SK-MEL-5 (cell line): ENCODE measurements around the gene EPB41L2. TPM values are rescaled to one million over a fixed set of nuclear protein-coding genes. Genes with fewer than 3 reads are reported as not detected.
"Not testable (repeated sequence)": the region's sequence is repeated elsewhere in the genome, so short reads cannot be mapped to it uniquely, and the experiment has no call there.

Experiments
- DNase-seq: peaks from one replicate; pipeline ENCODE4 v3.0.0-alpha.2; 2016; ENCODE audit warnings: low read depth, low spot score
- in situ Hi-C: cut with HindIII; loops from 2 replicates; pipeline ENCODE4 v1.10.0; 2016; ENCODE audit warnings: low sequenced_read_pairs, high pct_unique_total_duplicates, low pct_unique_long_range_greater_than_20kb
- total RNA-seq: library from RNA; depleted of rRNA; stranded (reverse); fragments of >200 nt; shearing (Covaris generic); gene quantifications from 2 replicates; pipeline ENCODE4 v1.2.3, GENCODE V29; 2014

EPB41L2 gene
- total RNA-seq, 1 experiment from 2014 or later: 12.2 TPM

DNA sequence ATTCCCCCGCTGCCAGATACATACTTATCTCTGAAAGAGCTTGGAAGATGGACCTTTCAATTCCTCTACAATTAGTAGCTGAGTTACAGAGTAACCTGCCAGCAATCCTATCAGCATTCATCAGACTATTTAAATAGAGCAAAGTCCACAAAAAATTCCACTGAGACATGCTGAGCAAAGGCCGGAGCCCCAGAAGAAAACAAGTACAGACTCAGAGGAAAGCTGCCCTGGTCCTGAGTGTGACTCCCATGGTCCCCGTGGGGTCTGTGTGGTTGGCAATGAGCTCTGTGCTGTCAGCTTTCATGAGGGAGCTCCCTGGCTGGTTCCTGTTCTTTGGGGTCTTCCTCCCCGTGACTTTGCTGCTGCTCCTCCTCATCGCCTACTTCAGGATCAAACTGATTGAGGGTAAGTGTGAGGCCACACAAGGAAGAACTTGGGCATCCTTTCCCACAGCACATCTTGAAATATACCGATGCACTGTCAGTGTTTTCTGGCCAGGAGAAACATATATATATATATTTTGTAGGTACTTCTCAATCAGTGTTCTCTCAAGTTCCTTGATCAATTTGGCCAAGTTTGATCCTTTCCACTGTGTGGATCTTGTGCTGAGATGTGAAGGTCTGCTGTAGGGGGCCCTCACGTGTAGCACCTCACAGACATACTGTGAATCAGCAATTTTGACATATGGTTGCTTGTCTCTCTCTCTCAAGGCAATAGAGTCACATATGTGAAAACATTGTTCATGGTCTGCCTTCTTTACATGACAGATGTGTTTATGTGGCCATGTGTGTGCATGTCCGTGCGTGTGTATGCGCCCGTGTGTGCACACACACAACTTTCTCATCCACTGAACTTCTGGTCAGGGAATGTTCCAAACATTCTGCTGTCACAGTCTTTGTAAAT, 235.5 kb downstream of the EPB41L2 start, which contains the start of gene SMLR1:
Gene SMLR1 (plus strand): TSS at position 160 of the 903 bp plus-strand sequence. CDS start 8 bp downstream, at position 168.
- DNase-seq: no peak
- in situ Hi-C loops: no loop called here

- no peak for DNase-seq
- in situ Hi-C loops: no loop called here
Observed at GRCh38 chr6:130826442-130827246, 236.4 kb downstream of the EPB41L2 start.

- in situ Hi-C loops: no loop called here
- no peak for DNase-seq
Observed at GRCh38 chr6:130825772-130826441, 237.1 kb downstream of the EPB41L2 start.

DNA sequence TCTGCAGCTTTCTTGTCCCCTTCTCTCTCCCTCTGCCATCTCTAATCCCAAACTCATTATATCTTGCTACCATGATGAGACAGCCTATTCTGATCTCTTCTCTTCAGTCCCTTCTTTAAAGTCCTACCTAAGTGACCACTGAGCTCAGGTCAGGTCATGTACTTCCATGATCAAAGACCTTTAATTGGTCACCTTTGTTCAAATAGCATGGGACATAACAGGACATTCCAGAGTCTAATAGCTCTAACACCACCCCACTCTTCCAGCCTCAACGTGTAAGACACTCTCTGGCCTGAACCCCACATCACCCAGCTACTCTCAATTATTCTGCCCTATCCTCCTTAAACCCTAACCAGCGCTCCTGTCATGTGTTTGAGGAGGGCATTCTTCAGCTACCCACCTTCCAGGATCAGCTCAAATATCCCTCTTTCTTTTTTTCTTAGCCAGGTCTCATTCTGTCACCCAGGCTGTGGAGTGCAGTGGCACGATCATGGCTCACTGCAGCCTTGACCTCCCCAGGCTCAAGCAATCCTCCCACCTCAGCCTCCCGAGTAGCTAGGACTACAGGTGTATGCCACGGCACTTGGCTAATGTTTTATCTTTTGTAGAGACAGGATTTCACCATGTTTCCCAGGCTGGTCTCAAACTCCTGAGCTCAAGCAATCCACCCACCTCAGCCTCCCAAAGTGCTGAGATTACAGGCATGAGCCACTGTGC, 237.9 kb downstream of the EPB41L2 start:
- in situ Hi-C loops: no loop called here
- no peak for DNase-seq

DNA sequence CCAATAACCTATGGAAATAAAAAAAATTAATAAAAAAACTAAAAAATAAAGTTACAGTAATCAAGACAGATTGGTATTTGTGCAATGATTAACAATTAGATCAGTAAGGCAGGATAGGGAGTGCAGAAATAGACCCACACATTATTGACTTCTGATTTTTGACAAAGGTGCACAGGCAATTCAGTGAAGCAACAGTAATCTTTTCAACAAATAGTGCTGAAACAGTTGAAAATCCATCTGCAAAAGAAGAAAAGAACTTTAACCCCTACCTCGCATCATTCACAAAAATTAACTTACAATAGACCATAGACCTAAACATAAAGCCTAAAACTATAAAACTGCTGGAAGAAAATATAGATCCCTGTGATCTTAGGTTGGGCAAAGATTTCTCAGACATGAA, 240.3 kb downstream of the EPB41L2 start:
- in situ Hi-C loops: no loop called here
- no peak for DNase-seq

- no peak for DNase-seq
- in situ Hi-C loops: no loop called here
Observed at GRCh38 chr6:130815200-130816071, 247.6 kb downstream of the EPB41L2 start.

- DNase-seq: no peak
- in situ Hi-C loops: no loop called here
Observed at GRCh38 chr6:130814506-130814905, 248.5 kb downstream of the EPB41L2 start.

- in situ Hi-C loops: no loop called here
Observed at GRCh38 chr6:130811932-130812331, 251.1 kb downstream of the EPB41L2 start.

GRCh38 chr6:130810307-130811030, 252.6 kb downstream of the EPB41L2 start:
- DNase-seq: no peak
- in situ Hi-C loops: no loop called here

More at GRCh38 chr6:130811932-130812331, 251.1 kb downstream of the EPB41L2 start:
- no peak for DNase-seq

GRCh38 chr6:130801368-130801767, 261.7 kb downstream of the EPB41L2 start:
- DNase-seq, in situ Hi-C loops: not testable (repeated sequence)

GRCh38 chr6:130797061-130797460, 266.0 kb downstream of the EPB41L2 start:
- in situ Hi-C loops: no loop called here

GRCh38 chr6:130796313-130796905, 266.6 kb downstream of the EPB41L2 start:
- in situ Hi-C loops: no loop called here

More at GRCh38 chr6:130797061-130797460, 266.0 kb downstream of the EPB41L2 start:
- no peak for DNase-seq

GRCh38 chr6:130794738-130795137, 268.3 kb downstream of the EPB41L2 start:
- in situ Hi-C loops: no loop called here

More at GRCh38 chr6:130796313-130796905, 266.6 kb downstream of the EPB41L2 start:
- peak; percentile 63 for DNase-seq

DNA sequence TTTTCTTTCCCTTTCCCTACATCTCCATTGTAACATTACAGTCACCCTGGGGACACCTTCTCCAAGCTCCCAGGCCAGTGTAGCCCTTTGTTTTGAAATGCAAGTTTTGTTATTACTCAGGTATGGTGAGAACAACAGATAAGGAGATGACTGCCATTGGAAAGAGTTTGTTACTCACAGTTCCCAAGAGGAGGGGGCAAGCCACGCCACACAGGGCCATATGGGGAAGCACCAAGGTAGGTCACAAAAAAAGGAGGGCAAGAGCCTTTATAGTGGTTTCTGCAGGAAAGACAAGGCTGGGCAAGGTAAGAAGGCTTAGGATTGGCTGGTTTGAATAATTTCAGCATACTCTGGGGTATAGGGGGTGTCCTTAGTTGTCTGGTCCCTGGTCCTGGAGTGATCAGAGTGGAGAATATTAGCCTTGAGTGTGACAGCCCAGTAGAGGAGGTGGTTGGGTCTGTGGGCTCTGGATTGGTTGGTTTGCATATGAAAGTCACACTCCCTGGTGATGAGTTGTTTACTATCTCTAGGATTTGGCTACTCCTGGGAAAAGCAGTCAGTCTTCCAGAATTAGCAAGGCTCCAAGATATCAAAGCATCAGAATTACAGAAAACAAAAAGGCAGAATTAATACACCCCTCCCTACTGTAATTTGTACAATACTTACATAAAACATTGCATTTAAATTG, 268.9 kb downstream of the EPB41L2 start:
- no peak for DNase-seq
- in situ Hi-C loops: no loop called here

More at GRCh38 chr6:130794738-130795137, 268.3 kb downstream of the EPB41L2 start:
- DNase-seq: no peak
